DND-41 (cell line): ENCODE results near the gene STK11.

Experiments used
- CTCF ChIP-seq: IDR thresholded peaks from 2 replicates; pipeline ENCODE4 v1.5.1; 2012; ENCODE audit warnings: borderline replicate concordance, low read length, moderate library complexity, mild to moderate bottlenecking; ENCODE audit not compliant: poor library complexity, severe bottlenecking; ENCODE audit errors: extremely low read depth
- EZH2 ChIP-seq: IDR thresholded peaks from 3 replicates; pipeline ENCODE4 v1.6.1; 2012; ENCODE audit warnings: borderline replicate concordance, low read depth, mild to moderate bottlenecking, moderate library complexity, low read length, inconsistent platforms; ENCODE audit not compliant: severe bottlenecking

DNA sequence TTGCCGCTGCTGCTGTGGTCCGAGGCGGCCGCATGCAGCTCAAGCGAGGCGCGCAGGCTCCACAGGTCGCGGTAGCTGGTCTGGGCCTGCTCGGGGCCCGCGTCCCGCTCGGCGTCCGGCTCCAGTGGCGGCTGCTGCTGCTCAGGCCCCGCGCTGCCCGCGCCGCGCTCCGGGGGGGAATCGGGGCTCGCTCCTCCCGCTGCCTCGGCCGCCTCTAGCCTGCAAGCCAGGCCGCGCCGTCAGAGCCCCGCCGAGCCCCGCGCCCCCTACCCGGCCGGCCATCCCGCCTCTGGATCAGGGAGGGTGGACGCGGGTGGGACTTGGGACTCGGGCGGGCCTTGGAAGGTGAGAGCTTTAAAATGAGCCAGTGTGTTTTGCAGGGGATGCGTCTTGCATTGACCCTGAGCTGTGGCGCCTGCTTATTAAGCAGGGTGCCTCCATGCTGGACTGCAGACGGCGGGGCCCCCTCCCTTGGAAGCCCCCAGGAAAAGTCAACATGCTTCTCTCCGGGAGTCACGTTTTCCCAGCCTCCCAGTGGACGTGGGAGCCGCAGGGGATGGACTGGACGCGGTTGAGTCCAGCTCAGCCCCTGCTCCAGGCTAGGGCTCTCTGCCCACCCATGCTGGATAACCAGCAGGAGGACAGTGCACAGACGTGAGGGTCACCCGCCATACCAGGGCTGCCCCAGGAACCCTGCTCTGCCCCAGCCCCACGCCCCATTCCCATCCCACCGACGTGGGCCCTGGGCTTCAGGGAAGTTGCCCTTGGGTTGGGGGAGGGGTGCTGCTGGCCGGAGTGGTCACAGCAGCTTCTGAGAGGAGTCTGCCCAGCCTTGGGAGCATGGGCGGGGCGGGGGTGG, 24.6 kb downstream of the STK11 start:
- no peak for TF ChIP-seq CTCF
- TF ChIP-seq EZH2, result no peak
